ENCODE data around the gene PFDN6. TPM values are rescaled to one million over a fixed set of nuclear protein-coding genes. Genes with fewer than 3 reads are reported as not detected.
A peak's percentile ranks its signal among the peaks of the same experiment; 100 is the strongest.

Gene PFDN6
- total RNA-seq, 1 donor from 2014 or later, result 55.8 TPM

DNA sequence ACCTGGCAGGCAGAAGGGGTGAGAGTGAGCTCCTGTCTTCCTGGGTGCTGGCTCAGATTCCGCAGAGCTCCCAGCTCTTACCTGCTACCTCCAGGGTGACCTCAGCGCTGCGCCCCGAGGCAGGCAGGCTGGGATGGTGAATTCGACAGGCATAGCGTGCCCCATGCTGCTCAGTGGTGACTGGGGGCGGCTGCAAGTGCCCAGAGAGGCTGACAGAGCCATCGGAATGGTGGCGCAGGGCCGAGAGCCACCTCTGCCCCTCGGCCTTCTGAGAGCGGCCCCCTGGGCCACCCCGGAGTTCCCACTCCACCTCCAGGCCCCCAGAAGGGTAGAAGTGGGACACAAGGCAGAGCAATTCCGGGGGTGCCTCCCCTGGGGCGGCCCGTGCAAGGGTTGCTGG is 14.8 kb downstream of the PFDN6 start:
- no peak for DNase-seq (ENCODE audit: low read depth)
- TF ChIP-seq, protein P1, sequence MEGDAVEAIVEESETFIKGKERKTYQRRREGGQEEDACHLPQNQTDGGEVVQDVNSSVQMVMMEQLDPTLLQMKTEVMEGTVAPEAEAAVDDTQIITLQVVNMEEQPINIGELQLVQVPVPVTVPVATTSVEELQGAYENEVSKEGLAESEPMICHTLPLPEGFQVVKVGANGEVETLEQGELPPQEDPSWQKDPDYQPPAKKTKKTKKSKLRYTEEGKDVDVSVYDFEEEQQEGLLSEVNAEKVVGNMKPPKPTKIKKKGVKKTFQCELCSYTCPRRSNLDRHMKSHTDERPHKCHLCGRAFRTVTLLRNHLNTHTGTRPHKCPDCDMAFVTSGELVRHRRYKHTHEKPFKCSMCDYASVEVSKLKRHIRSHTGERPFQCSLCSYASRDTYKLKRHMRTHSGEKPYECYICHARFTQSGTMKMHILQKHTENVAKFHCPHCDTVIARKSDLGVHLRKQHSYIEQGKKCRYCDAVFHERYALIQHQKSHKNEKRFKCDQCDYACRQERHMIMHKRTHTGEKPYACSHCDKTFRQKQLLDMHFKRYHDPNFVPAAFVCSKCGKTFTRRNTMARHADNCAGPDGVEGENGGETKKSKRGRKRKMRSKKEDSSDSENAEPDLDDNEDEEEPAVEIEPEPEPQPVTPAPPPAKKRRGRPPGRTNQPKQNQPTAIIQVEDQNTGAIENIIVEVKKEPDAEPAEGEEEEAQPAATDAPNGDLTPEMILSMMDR (conservative IDR thresholded peaks at IDR 0.05; ENCODE audit: low read depth, low read length), result no peak
- no peak overlapping the region for H3K4me3 ChIP-seq (ENCODE audit: low read depth, low read length)

DNA sequence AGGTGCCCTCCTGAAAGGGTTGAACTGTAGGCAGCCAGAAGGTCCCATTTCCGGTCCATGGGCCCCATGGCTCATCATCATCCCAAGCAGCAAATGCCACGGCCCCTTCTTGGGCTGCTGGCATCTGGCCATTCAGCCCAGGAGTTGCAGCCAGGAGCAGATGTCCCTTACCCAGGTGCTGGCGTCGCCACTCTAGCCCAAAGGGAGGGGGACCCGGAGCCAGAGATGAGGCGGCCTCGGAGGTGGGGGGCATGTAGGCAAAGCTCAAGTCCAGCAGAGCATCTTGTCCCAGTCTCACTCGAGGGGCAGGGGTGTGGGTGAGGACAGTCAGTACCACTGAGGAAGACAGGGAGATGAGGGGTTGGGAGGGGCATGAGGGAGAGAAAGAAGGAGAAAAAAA is 15.7 kb downstream of the PFDN6 start:
- TF ChIP-seq, protein P1 (conservative IDR thresholded peaks at IDR 0.05; ENCODE audit: low read depth, low read length), result no peak
- H3K4me3 ChIP-seq (ENCODE audit: low read depth, low read length), result no peak overlapping the region
- no peak for DNase-seq (ENCODE audit: low read depth)

DNA sequence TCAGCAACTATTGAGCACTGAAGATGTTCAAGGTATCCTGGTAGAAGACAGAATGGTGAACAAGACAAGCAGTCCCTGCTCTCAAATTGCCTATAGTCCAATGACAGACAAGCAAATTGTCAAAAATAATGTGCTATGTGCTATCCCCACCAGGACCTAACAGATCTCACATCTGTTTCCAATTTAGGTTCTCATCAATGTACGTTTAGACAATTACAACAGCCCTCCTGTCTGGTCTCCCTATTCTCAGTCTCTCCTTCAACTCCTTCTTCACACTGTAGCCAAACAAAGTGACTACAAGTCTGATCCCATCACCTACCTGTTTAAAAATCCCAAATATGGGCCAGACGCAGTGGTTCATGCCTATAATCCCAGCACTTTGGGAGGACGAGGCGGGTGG is 17.0 kb downstream of the PFDN6 start:
- TF ChIP-seq, protein P1 (conservative IDR thresholded peaks at IDR 0.05; ENCODE audit: low read depth, low read length), result no peak
- no peak overlapping the region for H3K4me3 ChIP-seq (ENCODE audit: low read depth, low read length)
- DNase-seq (ENCODE audit: low read depth), result no peak

- no peak for DNase-seq (ENCODE audit: low read depth)
- TF ChIP-seq, protein P1 (conservative IDR thresholded peaks at IDR 0.05; ENCODE audit: low read depth, low read length), result no peak
- peak overlapping the region; percentile 74 for H3K4me3 ChIP-seq (ENCODE audit: low read depth, low read length)
These were observed 23.1 kb downstream of the PFDN6 start for GRCh38 chr6:33312361-33313104.

DNA sequence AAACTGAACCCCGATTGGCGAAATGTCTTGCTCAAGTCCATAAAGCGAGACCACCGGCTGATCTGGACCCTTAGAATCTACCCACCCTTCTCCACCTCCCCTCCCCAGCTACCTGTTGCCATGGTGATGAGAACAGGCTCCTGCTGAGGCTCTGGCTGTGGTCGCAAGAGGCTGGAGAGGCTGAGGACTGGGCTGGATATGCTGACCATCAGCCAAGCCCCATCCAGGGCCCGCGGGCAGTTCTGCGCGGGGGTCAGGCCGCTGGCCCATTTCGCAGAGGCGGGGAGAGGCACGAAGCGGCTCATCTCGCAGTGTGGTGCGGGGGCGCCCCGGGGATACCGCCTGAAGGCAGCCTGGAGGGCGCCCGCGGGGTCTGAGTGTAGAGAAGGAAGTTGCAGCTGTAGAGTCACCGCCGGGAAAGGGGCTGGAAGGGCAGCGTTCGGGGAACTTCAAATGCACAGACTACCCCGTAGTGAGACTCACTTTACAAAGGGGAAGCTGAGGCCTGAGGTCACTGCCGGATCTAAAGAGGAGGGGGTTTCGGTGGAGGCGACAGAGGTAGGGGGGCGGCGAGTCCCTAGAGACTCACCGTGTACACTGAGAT is 23.8 kb downstream of the PFDN6 start:
- DNase-seq (ENCODE audit: low read depth), result no peak
- TF ChIP-seq, protein P1 (conservative IDR thresholded peaks at IDR 0.05; ENCODE audit: low read depth, low read length), result no peak
- peak overlapping the region; percentile 74 for H3K4me3 ChIP-seq (ENCODE audit: low read depth, low read length)

- TF ChIP-seq, protein P1 (conservative IDR thresholded peaks at IDR 0.05; ENCODE audit: low read depth, low read length), result no peak
- DNase-seq (ENCODE audit: low read depth), result no peak
- peak within 1 kb of the TSS; percentile 74 for H3K4me3 ChIP-seq (ENCODE audit: low read depth, low read length)
These were observed 24.5 kb downstream of the PFDN6 start, which contains the start of gene TAPBP for GRCh38 chr6:33313709-33314514. Gene TAPBP (minus strand): TSS chr6:33314078. CDS start chr6:33314041, 37 bp downstream.
